ENCODE measurements around the gene MFSD12. TPM values are rescaled to one million over a fixed set of nuclear protein-coding genes. Genes with fewer than 3 reads are reported as not detected.

The MFSD12 gene
- total and polyA plus RNA-seq, 2 of the 8 experiments (the other 6 are each of a cell fraction or from before 2014, with no cell fraction given), result 59.6 to 71.3 TPM

DNA sequence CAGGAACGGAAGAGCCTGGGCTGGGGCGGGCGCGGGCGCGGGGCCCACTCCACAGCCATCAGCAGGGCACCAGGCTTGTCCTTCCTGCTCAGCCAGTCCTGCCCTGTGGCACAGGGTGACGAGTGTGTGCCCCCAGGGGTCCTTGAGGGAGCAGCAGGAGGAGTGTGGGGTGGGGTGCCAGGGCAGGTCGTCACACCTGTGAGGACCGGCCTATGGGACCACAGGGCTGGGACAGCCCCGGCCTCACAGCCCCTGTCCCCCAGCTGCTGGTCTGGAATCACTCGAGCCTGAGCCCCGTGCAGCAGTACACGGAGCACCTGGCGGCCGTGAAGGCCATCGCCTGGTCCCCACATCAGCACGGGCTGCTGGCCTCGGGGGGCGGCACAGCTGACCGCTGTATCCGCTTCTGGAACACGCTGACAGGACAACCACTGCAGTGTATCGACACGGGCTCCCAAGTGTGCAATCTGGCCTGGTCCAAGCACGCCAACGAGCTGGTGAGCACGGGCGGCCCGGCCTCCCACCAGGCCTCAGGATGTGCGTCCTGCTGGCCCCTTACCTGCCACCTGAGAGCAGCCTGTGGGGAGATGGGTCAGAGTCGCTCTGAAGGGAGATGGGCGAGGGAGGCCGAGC is 25.1 kb downstream of the MFSD12 start (continued):
- TF ChIP-seq YY1 (IDR thresholded peaks at IDR 0.05; ENCODE audit: low read depth, low read length) (no peak), HDAC2 (IDR thresholded peaks at IDR 0.05; ENCODE audit: borderline replicate concordance in 1 of 2, low read depth in 2 of 2, low read length in 2 of 2) (no peak)

All from H1 (cell line).